Common myeloid progenitor, CD34-positive (primary cell): ENCODE measurements around the gene FAM184A.
A peak's percentile ranks its signal among the peaks of the same experiment; 100 is the strongest.

Experiments used
- CTCF ChIA-PET: fragments of 350-600 bp; sonication (Branson Sonifier 250); formaldehyde crosslinking; loops from one replicate; lab custom pipeline; 2021; ENCODE audit warnings: antibody characterized with exemption; lab: Charles Lee
- POLR2A ChIA-PET: fragments of 350-600 bp; sonication (Branson Sonifier 250); formaldehyde crosslinking; loops from one replicate; lab custom pipeline; 2021; ENCODE audit warnings: antibody characterized with exemption; lab: Charles Lee
- DNase-seq, 3 donors: peaks; one replicate each; pipeline versions ENCODE4 v3.0.0 to v3.0.0-alpha.2; 2013
- H3K27ac ChIP-seq, 2 experiments: 1 replicate in 1 of 2; 2 replicates in 1 of 2; pipeline ENCODE4 v1.7.0; 2013; ENCODE audit warnings: inconsistent platforms in 2 of 2, low read length in 2 of 2, mild to moderate bottlenecking in 2 of 2, low read depth in 1 of 2, moderate library complexity in 1 of 2; ENCODE audit not compliant: severe bottlenecking in 2 of 2, insufficient read depth in 1 of 2, poor library complexity in 1 of 2
- H3K27me3 ChIP-seq, 5 experiments: replicated peaks in 2 of 5; 1 replicate in 3 of 5; 2 replicates in 2 of 5; pipeline versions ENCODE4 v1.6.1 to v1.7.0; 2013; ENCODE audit warnings: low read length in 4 of 5, mild to moderate bottlenecking in 2 of 5, moderate library complexity in 2 of 5, inconsistent platforms in 1 of 5; ENCODE audit not compliant: insufficient read depth in 5 of 5, control insufficient read depth in 4 of 5
- H3K36me3 ChIP-seq, 4 experiments: 1 replicate in 2 of 4; 2 replicates in 2 of 4; pipeline versions ENCODE4 v1.6.1 to v1.7.0; 2013; ENCODE audit warnings: low read length in 3 of 4, control low read depth in 1 of 4, mild to moderate bottlenecking in 1 of 4; ENCODE audit not compliant: control insufficient read depth in 4 of 4, insufficient read depth in 4 of 4
- H3K4me1 ChIP-seq, 4 experiments: 1 replicate in 3 of 4; 2 replicates in 1 of 4; pipeline versions ENCODE4 v1.6.1 to v1.7.1; 2013; ENCODE audit warnings: low read length in 3 of 4, mild to moderate bottlenecking in 3 of 4, control low read depth in 1 of 4, inconsistent platforms in 1 of 4, moderate library complexity in 1 of 4; ENCODE audit not compliant: control insufficient read depth in 4 of 4, insufficient read depth in 4 of 4; ENCODE audit errors: control extremely low read depth in 1 of 4
- H3K4me3 ChIP-seq, 7 experiments: 1 replicate in 4 of 7; 2 replicates in 3 of 7; pipeline versions ENCODE4 v1.5.1 to v1.7.0; 2013; ENCODE audit warnings: mild to moderate bottlenecking in 7 of 7, low read length in 6 of 7, moderate library complexity in 6 of 7, inconsistent platforms in 2 of 7, low read depth in 2 of 7, control low read depth in 1 of 7; ENCODE audit not compliant: insufficient read depth in 4 of 7, control insufficient read depth in 1 of 7; ENCODE audit errors: extremely low read depth in 1 of 7
- H3K9me3 ChIP-seq, 5 experiments: 1 replicate in 4 of 5; 2 replicates in 1 of 5; pipeline versions ENCODE4 v1.6.1 to v1.7.1; 2013; ENCODE audit warnings: low read length in 4 of 5, mild to moderate bottlenecking in 2 of 5, inconsistent platforms in 1 of 5, low read depth in 1 of 5, moderate library complexity in 1 of 5; ENCODE audit not compliant: control insufficient read depth in 4 of 5, insufficient read depth in 2 of 5; ENCODE audit errors: control extremely low read depth in 1 of 5
- WGBS: methylation state at CpG from one replicate; pipeline ENCODE4 v1.1.5; 2013; ENCODE audit not compliant: insufficient coverage; 5-methylcytosine and 5-hydroxymethylcytosine counted together

The FAM184A gene

DNA sequence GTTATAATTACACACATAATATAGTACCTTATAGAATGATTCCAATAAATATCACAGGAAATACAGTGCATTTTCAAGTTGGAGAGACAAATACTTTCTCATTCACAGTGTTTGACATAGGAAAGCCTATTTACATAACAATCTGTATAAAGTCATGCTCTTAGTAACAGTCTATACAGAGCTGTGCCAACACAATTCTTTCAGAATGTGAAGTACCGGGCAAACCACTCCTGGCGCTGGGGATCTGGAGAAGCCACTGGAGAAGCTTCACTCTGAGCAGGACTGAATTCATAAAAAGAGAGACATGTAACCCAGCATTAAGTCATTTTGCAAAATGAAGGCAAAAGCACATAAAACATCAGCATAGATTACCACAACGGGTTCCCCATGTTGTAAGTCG is 118.6 kb downstream of the FAM184A start:
- ChIA-PET POLR2A (no interaction called here), CTCF (interaction anchor here (3.9 kb wide), 1 partner anchor 150 kb away, joined by 21 read pairs; no protein-coding TSS in a partner anchor)
- H3K4me3 ChIP-seq = no peak overlapping the region
- H3K27ac ChIP-seq = no peak overlapping the region
- no peaks in the 10 kb centered on the region for H3K36me3 ChIP-seq
- 98% methylated on average over 4 of the region's 4 CpGs for WGBS
- H3K4me1 ChIP-seq = no peaks in the 10 kb centered on the region
- no peaks in the 10 kb centered on the region for H3K27me3 ChIP-seq
- no peak for DNase-seq
- H3K9me3 ChIP-seq = no peaks in the 10 kb centered on the region

GRCh38 chr6:118953391-118953790 is 125.1 kb downstream of the FAM184A start:
- CTCF ChIA-PET = interaction anchor here (1.2 to 2.7 kb wide), 2 partner anchors 9 to 157 kb away, joined by 4 to 11 read pairs; no protein-coding TSS in a partner anchor
- POLR2A ChIA-PET = no interaction called here
- Histone ChIP-seq H3K36me3 (no peaks in the 10 kb centered on the region), H3K4me3 (no peak overlapping the region), H3K4me1 (no peaks in the 10 kb centered on the region), H3K27ac (no peak overlapping the region), H3K9me3 (peaks cover 0 to 3% (median 0%) of the 10 kb centered on the region in 5 experiments), H3K27me3 (no peaks in the 10 kb centered on the region)
- 88% methylated on average over 1 of the region's 2 CpGs for WGBS
- no peak for DNase-seq

DNA sequence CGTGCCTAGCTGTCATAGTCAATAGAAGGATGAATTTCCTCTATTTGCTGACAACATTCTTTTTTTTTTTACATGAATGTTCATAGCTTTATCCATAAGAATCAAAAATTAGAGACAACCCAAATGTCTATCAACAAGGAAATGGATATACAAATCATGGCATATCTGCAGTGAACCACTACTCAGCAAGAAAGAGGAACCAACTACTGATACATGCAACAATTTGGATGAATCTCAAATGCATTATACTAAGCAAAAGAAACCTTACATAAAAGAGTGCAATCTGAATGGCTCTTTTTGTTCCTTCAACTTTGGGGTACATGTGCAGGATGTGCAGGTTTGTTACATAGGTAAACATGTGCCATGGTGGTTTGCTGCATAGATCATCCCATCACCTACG is 125.8 kb downstream of the FAM184A start:
- Histone ChIP-seq H3K27me3 (no peaks in the 10 kb centered on the region), H3K27ac (no peak overlapping the region), H3K9me3 (peaks cover 0 to 3% (median 0%) of the 10 kb centered on the region in 5 experiments), H3K4me3 (no peak overlapping the region), H3K4me1 (no peaks in the 10 kb centered on the region), H3K36me3 (no peaks in the 10 kb centered on the region)
- WGBS = 89% methylated on average over 1 of the region's 2 CpGs
- CTCF ChIA-PET = interaction anchor here (1.2 to 2.7 kb wide), 2 partner anchors 10 to 158 kb away, joined by 4 to 11 read pairs; no protein-coding TSS in a partner anchor
- POLR2A ChIA-PET = no interaction called here
- peak in 2 of 3 donors; percentile 7 to 26 for DNase-seq

- ChIA-PET POLR2A (no interaction called here), CTCF (no interaction called here)
- H3K27ac ChIP-seq = no peak overlapping the region
- H3K4me3 ChIP-seq = no peak overlapping the region
- H3K36me3 ChIP-seq = peaks cover 0 to 2% (median 0%) of the 10 kb centered on the region in 4 experiments
- H3K9me3 ChIP-seq = peaks cover 9 to 26% (median 18%) of the 10 kb centered on the region in 5 experiments
- no peak for DNase-seq
- H3K4me1 ChIP-seq = no peaks in the 10 kb centered on the region
- H3K27me3 ChIP-seq = no peaks in the 10 kb centered on the region
These were observed 133.2 kb downstream of the FAM184A start for GRCh38 chr6:118945217-118945616.

DNA sequence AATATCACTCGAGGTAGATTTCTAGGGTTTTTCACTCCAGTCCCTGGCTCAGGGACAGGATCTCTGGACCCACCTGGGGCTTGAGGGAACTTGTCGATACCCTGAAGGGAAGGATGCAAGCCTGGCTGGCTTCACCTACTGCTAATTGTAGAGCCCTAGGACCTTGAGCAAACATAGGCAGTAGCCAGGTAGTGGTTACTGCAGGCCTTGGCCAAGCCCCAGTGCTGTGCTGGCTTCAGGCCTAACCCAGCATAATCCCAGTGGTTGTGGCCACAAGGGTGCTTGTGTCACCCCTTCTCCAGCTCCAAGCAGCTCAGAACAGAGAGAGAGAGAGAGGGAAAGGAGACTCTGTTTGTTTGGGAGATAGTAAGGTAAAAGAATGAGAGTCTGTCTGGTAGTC is 137.7 kb downstream of the FAM184A start:
- 100% methylated on average over 2 of the region's 2 CpGs for WGBS
- H3K4me1 ChIP-seq = peaks cover 0 to 5% (median 1%) of the 10 kb centered on the region in 4 experiments
- DNase-seq = no peak
- H3K27me3 ChIP-seq = no peaks in the 10 kb centered on the region
- no peak overlapping the region for H3K4me3 ChIP-seq
- H3K9me3 ChIP-seq = peaks cover 8 to 22% (median 15%) of the 10 kb centered on the region in 5 experiments
- no peak overlapping the region for H3K27ac ChIP-seq
- H3K36me3 ChIP-seq = peaks cover 0 to 6% (median 3%) of the 10 kb centered on the region in 4 experiments
- ChIA-PET CTCF (no interaction called here), POLR2A (no interaction called here)

DNA sequence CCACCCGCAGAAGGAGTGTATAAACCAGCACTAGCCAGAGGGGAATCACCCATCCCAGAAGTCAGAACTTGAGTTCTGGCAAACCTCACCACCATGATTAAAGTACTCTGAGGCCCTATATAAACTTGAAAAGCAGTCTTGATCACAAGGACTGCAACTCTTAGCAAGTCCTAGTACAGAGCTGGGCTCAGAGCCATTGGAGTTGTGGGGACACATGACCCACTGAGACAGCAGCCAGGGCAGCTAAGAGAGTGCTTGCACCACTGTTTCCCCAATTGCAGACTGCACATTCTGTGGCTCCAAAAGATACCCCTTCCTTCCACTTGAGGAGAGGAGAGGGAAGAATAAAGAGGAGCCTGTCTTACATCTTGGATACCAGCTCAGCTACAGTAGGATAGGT is 138.8 kb downstream of the FAM184A start:
- no peak overlapping the region for H3K27ac ChIP-seq
- H3K36me3 ChIP-seq = peaks cover 0 to 6% (median 3%) of the 10 kb centered on the region in 4 experiments
- H3K9me3 ChIP-seq = peaks cover 6 to 15% (median 11%) of the 10 kb centered on the region in 5 experiments
- no peak for DNase-seq
- no peak overlapping the region for H3K4me3 ChIP-seq
- ChIA-PET POLR2A (no interaction called here), CTCF (no interaction called here)
- H3K27me3 ChIP-seq = no peaks in the 10 kb centered on the region
- WGBS = 100% methylated on average over 1 of the region's 1 CpG
- peaks cover 0 to 11% (median 8%) of the 10 kb centered on the region in 4 experiments for H3K4me1 ChIP-seq

- Histone ChIP-seq H3K9me3 (peaks cover 0 to 10% (median 5%) of the 10 kb centered on the region in 5 experiments), H3K27me3 (no peaks in the 10 kb centered on the region), H3K4me1 (peaks cover 4 to 16% (median 13%) of the 10 kb centered on the region in 4 experiments), H3K36me3 (peaks cover 4 to 11% (median 6%) of the 10 kb centered on the region in 4 experiments), H3K4me3 (peak overlapping the region in 4 of 7 experiments; percentile 11 to 96 (median 88)), H3K27ac (peak overlapping the region in 1 of 2 experiments; percentile 93)
- DNase-seq = no peak
- POLR2A ChIA-PET = no interaction called here
- CTCF ChIA-PET = interaction anchor here (0.8 kb wide), 1 partner anchor 17 kb away, joined by 4 read pairs; no protein-coding TSS in a partner anchor
- no CpG with 5 or more reads among the region's 3 CpGs for WGBS
These were observed 142.3 kb downstream of the FAM184A start for GRCh38 chr6:118935978-118936703.
